Right lung (tissue), 5 donors: ENCODE results near the gene DHRS12. TPM values are rescaled to one million over a fixed set of nuclear protein-coding genes. Genes with fewer than 3 reads are reported as not detected.

Experiments used
- DNase-seq, 2 donors: peaks; one replicate each; pipeline ENCODE4 v3.0.0-alpha.2; 2013
- polyA plus RNA-seq, 5 donors: library from polyadenylated mRNA; unstranded; fragments of 120-200 nt; gene quantifications; one replicate each; pipeline versions ENCODE4 v1.2.1 to v1.2.3, GENCODE V29; 2013; ENCODE audit warnings: inconsistent platforms in 1 of 5, low replicate concordance in 1 of 5; ENCODE audit not compliant: insufficient read length in 5 of 5, insufficient read depth in 1 of 5

The DHRS12 gene
- polyA plus RNA-seq, 5 donors = 15.1 to 21.6 (median 16.3) TPM

- DNase-seq = no peak
Observed at GRCh38 chr13:51761643-51762350, 42.2 kb downstream of the DHRS12 start.

- DNase-seq = no peak
Observed at GRCh38 chr13:51760592-51760991, 43.4 kb downstream of the DHRS12 start.

- no peak for DNase-seq
Observed at GRCh38 chr13:51759240-51759639, 44.7 kb downstream of the DHRS12 start.

GRCh38 chr13:51758691-51759090 lies 45.3 kb downstream of the DHRS12 start:
- DNase-seq = no peak

GRCh38 chr13:51756651-51757050 lies 47.3 kb downstream of the DHRS12 start:
- no peak for DNase-seq

GRCh38 chr13:51747438-51748434 lies 56.2 kb downstream of the DHRS12 start:
- DNase-seq = no peak

GRCh38 chr13:51746802-51747201 lies 57.2 kb downstream of the DHRS12 start:
- no peak for DNase-seq

- DNase-seq = no peak
Observed at GRCh38 chr13:51745243-51745642, 58.7 kb downstream of the DHRS12 start.

GRCh38 chr13:51742611-51743010 lies 61.4 kb downstream of the DHRS12 start:
- no peak for DNase-seq

- DNase-seq = no peak
Observed at GRCh38 chr13:51742031-51742430, 61.9 kb downstream of the DHRS12 start.

GRCh38 chr13:51740698-51741097 lies 63.3 kb downstream of the DHRS12 start:
- no peak for DNase-seq

- DNase-seq = no peak
Observed at GRCh38 chr13:51739027-51739764, 64.8 kb downstream of the DHRS12 start.

GRCh38 chr13:51738226-51738905 lies 65.6 kb downstream of the DHRS12 start:
- no peak for DNase-seq

- no peak for DNase-seq
Observed at GRCh38 chr13:51737609-51738008, 66.4 kb downstream of the DHRS12 start.

- no peak for DNase-seq
Observed at GRCh38 chr13:51734786-51735185, 69.2 kb downstream of the DHRS12 start.

GRCh38 chr13:51733374-51734298 lies 70.3 kb downstream of the DHRS12 start:
- no peak for DNase-seq

GRCh38 chr13:51731759-51732158 lies 72.2 kb downstream of the DHRS12 start:
- peak in 1 of 2 donors; percentile 47 for DNase-seq

GRCh38 chr13:51730927-51731326 lies 73.0 kb downstream of the DHRS12 start:
- DNase-seq = no peak

- DNase-seq = peak; percentile 38 to 57
Observed at GRCh38 chr13:51729866-51730553, 74.0 kb downstream of the DHRS12 start.

- DNase-seq = no peak
Observed at GRCh38 chr13:51728972-51729371, 75.0 kb downstream of the DHRS12 start.
